ENCODE results near the gene PLAAT2. TPM values are rescaled to one million over a fixed set of nuclear protein-coding genes. Genes with fewer than 3 reads are reported as not detected.
A peak's percentile ranks its signal among the peaks of the same experiment; 100 is the strongest.

The PLAAT2 gene
- total and polyA plus RNA-seq, 2 of the 13 experiments (the other 11 are each of a cell fraction or from before 2014, with no cell fraction given): 0.22 TPM; not detected in 1

GRCh38 chr11:63603180-63603518 lies 40.0 kb upstream of the PLAAT2 start (continued):
- no peak for TF ChIP-seq BORCS8-MEF2B (CRISPR knock-in tag; IDR thresholded peaks at IDR 0.05)
- no peak for TF ChIP-seq GPN1 (CRISPR knock-in tag; IDR thresholded peaks at IDR 0.05; ENCODE audit: borderline replicate concordance)
- no peak for TF ChIP-seq AHR (CRISPR knock-in tag; IDR thresholded peaks at IDR 0.05)
- TF ChIP-seq ZNF431 (CRISPR knock-in tag; IDR thresholded peaks at IDR 0.05; ENCODE audit: borderline replicate concordance, low read depth): no peak
- TF ChIP-seq SALL2 (CRISPR knock-in tag; IDR thresholded peaks at IDR 0.05): no peak
- no peak for TF ChIP-seq SNRNP70 (IDR thresholded peaks at IDR 0.05; ENCODE audit: low read depth, low read length)
- no peak for TF ChIP-seq TAF15 (IDR thresholded peaks at IDR 0.05; ENCODE audit: low read depth, low read length, poor library complexity, severe bottlenecking)
- TF ChIP-seq SRSF9 (IDR thresholded peaks at IDR 0.05; ENCODE audit: borderline replicate concordance, insufficient read depth, low read depth, low read length, poor library complexity, severe bottlenecking): no peak
- no peak for TF ChIP-seq ZNF597 (CRISPR knock-in tag; IDR thresholded peaks at IDR 0.05)
- TF ChIP-seq, protein P1, sequence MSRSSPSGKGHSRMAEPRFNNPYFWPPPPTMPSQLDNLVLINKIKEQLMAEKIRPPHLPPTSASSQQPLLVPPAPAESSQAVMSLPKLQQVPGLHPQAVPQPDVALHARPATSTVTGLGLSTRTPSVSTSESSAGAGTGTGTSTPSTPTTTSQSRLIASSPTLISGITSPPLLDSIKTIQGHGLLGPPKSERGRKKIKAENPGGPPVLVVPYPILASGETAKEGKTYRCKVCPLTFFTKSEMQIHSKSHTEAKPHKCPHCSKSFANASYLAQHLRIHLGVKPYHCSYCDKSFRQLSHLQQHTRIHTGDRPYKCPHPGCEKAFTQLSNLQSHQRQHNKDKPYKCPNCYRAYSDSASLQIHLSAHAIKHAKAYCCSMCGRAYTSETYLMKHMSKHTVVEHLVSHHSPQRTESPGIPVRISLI (CRISPR knock-in tag; IDR thresholded peaks at IDR 0.05; ENCODE audit: borderline replicate concordance): peak; percentile 42; the same call in 1 of the 2 replicates
- no peak for TF ChIP-seq FOSL1 (CRISPR knock-in tag; IDR thresholded peaks at IDR 0.05; ENCODE audit: borderline replicate concordance)
- TF ChIP-seq ZNF660 (CRISPR knock-in tag; IDR thresholded peaks at IDR 0.05; ENCODE audit: borderline replicate concordance, low read depth): no peak
- TF ChIP-seq MTA3 (CRISPR knock-in tag; IDR thresholded peaks at IDR 0.05): no peak
- no peak for TF ChIP-seq ZNF280B (CRISPR knock-in tag; IDR thresholded peaks at IDR 0.05; ENCODE audit: borderline replicate concordance)
- TF ChIP-seq, protein P2, sequence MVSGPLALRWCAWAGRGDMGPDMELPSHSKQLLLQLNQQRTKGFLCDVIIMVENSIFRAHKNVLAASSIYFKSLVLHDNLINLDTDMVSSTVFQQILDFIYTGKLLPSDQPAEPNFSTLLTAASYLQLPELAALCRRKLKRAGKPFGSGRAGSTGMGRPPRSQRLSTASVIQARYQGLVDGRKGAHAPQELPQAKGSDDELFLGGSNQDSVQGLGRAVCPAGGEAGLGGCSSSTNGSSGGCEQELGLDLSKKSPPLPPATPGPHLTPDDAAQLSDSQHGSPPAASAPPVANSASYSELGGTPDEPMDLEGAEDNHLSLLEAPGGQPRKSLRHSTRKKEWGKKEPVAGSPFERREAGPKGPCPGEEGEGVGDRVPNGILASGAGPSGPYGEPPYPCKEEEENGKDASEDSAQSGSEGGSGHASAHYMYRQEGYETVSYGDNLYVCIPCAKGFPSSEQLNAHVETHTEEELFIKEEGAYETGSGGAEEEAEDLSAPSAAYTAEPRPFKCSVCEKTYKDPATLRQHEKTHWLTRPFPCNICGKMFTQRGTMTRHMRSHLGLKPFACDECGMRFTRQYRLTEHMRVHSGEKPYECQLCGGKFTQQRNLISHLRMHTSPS (CRISPR knock-in tag; IDR thresholded peaks at IDR 0.05; ENCODE audit: low read depth): no peak
- TF ChIP-seq HNRNPUL1 (IDR thresholded peaks at IDR 0.05; ENCODE audit: low read depth, low read length): no peak
- no peak for TF ChIP-seq POLR2AphosphoS2 (IDR thresholded peaks at IDR 0.05; ENCODE audit: low read depth, low read length)
- 0 out of 2 replicates have a peak, but pooled peaks have one; percentile 34 for TF ChIP-seq MED1 (CRISPR knock-in tag; IDR thresholded peaks at IDR 0.05)
- TF ChIP-seq RXRB (CRISPR knock-in tag; IDR thresholded peaks at IDR 0.05; ENCODE audit: borderline replicate concordance): peak; percentile 80
- no peak for TF ChIP-seq NBN (conservative IDR thresholded peaks at IDR 0.05)
- TF ChIP-seq ZNF225 (CRISPR knock-in tag; IDR thresholded peaks at IDR 0.05): no peak
- TF ChIP-seq TRIM24 (CRISPR knock-in tag; IDR thresholded peaks at IDR 0.05): no peak
